ENCODE data around the gene TRIP4. TPM values are rescaled to one million over a fixed set of nuclear protein-coding genes. Genes with fewer than 3 reads are reported as not detected.

TRIP4 gene
- total and polyA plus RNA-seq, 2 experiments from 2014 or later, result 13.9 to 30.6 TPM

GRCh38 chr15:64441852-64442251 lies 54.2 kb downstream of the TRIP4 start:
- Histone ChIP-seq H3K4me2 (no peak overlapping the region), H3K27ac (no peak overlapping the region), H3K9me2 (replicated peaks; ENCODE audit: insufficient read depth) (no peaks in the 10 kb centered on the region), H4K20me1 (ENCODE audit: insufficient read depth, poor library complexity, severe bottlenecking) (no peaks in the 10 kb centered on the region), H3K4me1 (ENCODE audit: insufficient read depth) (peaks cover 16% of the 10 kb centered on the region), H3K79me2 (no peaks in the 10 kb centered on the region), H3K27me3 (no peaks in the 10 kb centered on the region), H2AFZ (no peak overlapping the region), H3K36me3 (replicated peaks; ENCODE audit: insufficient read depth, low read depth) (no peaks in the 10 kb centered on the region), H3K4me3 (no peak overlapping the region), H3K9me3 (ENCODE audit: low read depth) (no peaks in the 10 kb centered on the region)
- TF ChIP-seq, protein P1, sequence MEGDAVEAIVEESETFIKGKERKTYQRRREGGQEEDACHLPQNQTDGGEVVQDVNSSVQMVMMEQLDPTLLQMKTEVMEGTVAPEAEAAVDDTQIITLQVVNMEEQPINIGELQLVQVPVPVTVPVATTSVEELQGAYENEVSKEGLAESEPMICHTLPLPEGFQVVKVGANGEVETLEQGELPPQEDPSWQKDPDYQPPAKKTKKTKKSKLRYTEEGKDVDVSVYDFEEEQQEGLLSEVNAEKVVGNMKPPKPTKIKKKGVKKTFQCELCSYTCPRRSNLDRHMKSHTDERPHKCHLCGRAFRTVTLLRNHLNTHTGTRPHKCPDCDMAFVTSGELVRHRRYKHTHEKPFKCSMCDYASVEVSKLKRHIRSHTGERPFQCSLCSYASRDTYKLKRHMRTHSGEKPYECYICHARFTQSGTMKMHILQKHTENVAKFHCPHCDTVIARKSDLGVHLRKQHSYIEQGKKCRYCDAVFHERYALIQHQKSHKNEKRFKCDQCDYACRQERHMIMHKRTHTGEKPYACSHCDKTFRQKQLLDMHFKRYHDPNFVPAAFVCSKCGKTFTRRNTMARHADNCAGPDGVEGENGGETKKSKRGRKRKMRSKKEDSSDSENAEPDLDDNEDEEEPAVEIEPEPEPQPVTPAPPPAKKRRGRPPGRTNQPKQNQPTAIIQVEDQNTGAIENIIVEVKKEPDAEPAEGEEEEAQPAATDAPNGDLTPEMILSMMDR (IDR thresholded peaks at IDR 0.05; ENCODE audit: poor library complexity), result no peak
- no peak for TF ChIP-seq EZH2phosphoT487 (IDR thresholded peaks at IDR 0.05; ENCODE audit: low read depth, severe bottlenecking, unreplicated experiment)
- TF ChIP-seq EZH2 (IDR thresholded peaks at IDR 0.05; ENCODE audit: borderline replicate concordance), result no peak
- WGBS (ENCODE audit: low lambda C conversion rate, missing lambda C conversion rate), result 91% methylated on average over 3 of the region's 3 CpGs
- DNase-seq (ENCODE audit: low spot score), result no peak

- Histone ChIP-seq H3K27ac (peak overlapping the region; percentile 80), H3K4me2 (no peak overlapping the region), H3K27me3 (no peaks in the 10 kb centered on the region), H3K79me2 (no peaks in the 10 kb centered on the region), H3K9me2 (replicated peaks; ENCODE audit: insufficient read depth) (no peaks in the 10 kb centered on the region), H2AFZ (no peak overlapping the region), H3K4me1 (ENCODE audit: insufficient read depth) (peaks cover 16% of the 10 kb centered on the region), H3K4me3 (no peak overlapping the region), H3K9me3 (ENCODE audit: low read depth) (no peaks in the 10 kb centered on the region), H3K36me3 (replicated peaks; ENCODE audit: insufficient read depth, low read depth) (no peaks in the 10 kb centered on the region), H4K20me1 (ENCODE audit: insufficient read depth, poor library complexity, severe bottlenecking) (no peaks in the 10 kb centered on the region)
- no peak for DNase-seq (ENCODE audit: low spot score)
- WGBS (ENCODE audit: low lambda C conversion rate, missing lambda C conversion rate), result 89% methylated on average over 2 of the region's 2 CpGs
- TF ChIP-seq, protein P1 (IDR thresholded peaks at IDR 0.05; ENCODE audit: poor library complexity), result no peak
- TF ChIP-seq EZH2phosphoT487 (IDR thresholded peaks at IDR 0.05; ENCODE audit: low read depth, severe bottlenecking, unreplicated experiment) (no peak), EZH2 (IDR thresholded peaks at IDR 0.05; ENCODE audit: borderline replicate concordance) (no peak)
Observed at GRCh38 chr15:64443016-64443415, 55.4 kb downstream of the TRIP4 start.

DNA sequence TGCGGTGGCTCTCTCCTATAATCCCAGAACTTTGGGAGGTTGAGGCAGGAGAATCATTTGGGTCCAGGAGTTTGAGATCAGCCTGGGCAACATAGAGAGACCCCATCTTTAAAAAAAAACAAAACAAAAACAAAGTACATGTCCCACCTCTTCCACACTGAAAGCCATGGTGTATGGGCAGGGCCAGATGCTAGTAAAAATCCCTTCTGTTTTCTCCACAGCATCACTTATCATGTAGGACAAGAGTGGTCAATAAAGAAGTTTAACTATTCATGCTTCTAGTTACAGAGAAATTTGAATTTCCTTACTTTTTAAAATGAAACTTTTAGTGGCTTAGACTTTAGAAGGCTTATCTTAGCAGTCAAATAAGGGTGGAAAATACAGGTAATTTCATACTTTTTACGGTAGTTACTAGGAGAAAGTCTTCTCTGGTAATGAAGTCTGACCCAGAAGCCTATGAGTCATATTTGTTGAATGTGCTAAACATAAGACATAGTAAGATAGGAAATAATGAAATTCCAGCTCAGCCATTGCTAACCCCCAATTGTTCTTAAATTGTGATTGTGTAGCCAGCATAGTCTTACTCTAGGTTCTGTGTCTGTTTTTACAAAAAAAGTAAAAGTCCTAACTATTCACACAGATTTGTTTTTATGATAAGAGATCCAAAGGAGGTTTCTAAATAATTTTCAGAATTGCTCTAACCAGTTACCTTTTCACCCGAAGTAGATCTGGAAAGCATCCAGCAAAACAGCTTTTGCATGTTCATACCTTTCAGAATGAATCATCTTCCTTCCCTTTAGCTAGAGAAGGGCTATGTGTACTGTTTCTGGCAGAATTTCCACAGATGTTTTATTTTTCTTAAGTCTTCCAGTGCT lies 56.3 kb downstream of the TRIP4 start:
- peaks cover 16% of the 10 kb centered on the region for H3K4me1 ChIP-seq (ENCODE audit: insufficient read depth)
- H3K79me2 ChIP-seq, result no peaks in the 10 kb centered on the region
- no peaks in the 10 kb centered on the region for H3K9me2 ChIP-seq (replicated peaks; ENCODE audit: insufficient read depth)
- 58% methylated on average over 3 of the region's 3 CpGs for WGBS (ENCODE audit: low lambda C conversion rate, missing lambda C conversion rate)
- no peak overlapping the region for H2AFZ ChIP-seq
- H3K27me3 ChIP-seq, result no peaks in the 10 kb centered on the region
- no peaks in the 10 kb centered on the region for H3K9me3 ChIP-seq (ENCODE audit: low read depth)
- TF ChIP-seq EZH2phosphoT487 (IDR thresholded peaks at IDR 0.05; ENCODE audit: low read depth, severe bottlenecking, unreplicated experiment) (no peak), EZH2 (IDR thresholded peaks at IDR 0.05; ENCODE audit: borderline replicate concordance) (no peak)
- TF ChIP-seq, protein P1 (IDR thresholded peaks at IDR 0.05; ENCODE audit: poor library complexity), result no peak
- H3K4me3 ChIP-seq, result no peak overlapping the region
- peak overlapping the region; percentile 40 for H3K4me2 ChIP-seq
- H4K20me1 ChIP-seq (ENCODE audit: insufficient read depth, poor library complexity, severe bottlenecking), result no peaks in the 10 kb centered on the region
- DNase-seq (ENCODE audit: low spot score), result peak; percentile 72
- no peaks in the 10 kb centered on the region for H3K36me3 ChIP-seq (replicated peaks; ENCODE audit: insufficient read depth, low read depth)
- H3K27ac ChIP-seq, result peak overlapping the region; percentile 80

Data from hepatocyte (in vitro differentiated cells).